PC-9 (cell line): ENCODE results near the gene WDR93. TPM values are rescaled to one million over a fixed set of nuclear protein-coding genes. Genes with fewer than 3 reads are reported as not detected.

Source experiments
- BruUV-seq: library from RNA; stranded (reverse); fragments of 400-500 nt; replicated peaks from 2 replicates; lab custom pipeline; 2021; lab: Mats Ljungman, UMichigan
- CTCF ChIA-PET: fragments of 300-600 bp; sonication (Branson Sonifier 250); formaldehyde crosslinking; loops from one replicate; lab custom pipeline; 2022; ENCODE audit warnings: antibody characterized with exemption; lab: Charles Lee
- POLR2A ChIA-PET: fragments of 300-600 bp; sonication (Branson Sonifier 250); formaldehyde crosslinking; loops from one replicate; lab custom pipeline; 2022; ENCODE audit warnings: antibody characterized with exemption; ENCODE audit not compliant: unreplicated experiment; lab: Charles Lee
- DNase-seq, 2 experiments: peaks; one replicate each; pipeline versions ENCODE4 v3.0.0 to v3.0.0-alpha.2; 2015 to 2022; ENCODE audit warnings: mixed read lengths in 1 of 2
- H2AFZ ChIP-seq: fragments of 200-600 bp; sonication (generic); 2 replicates; pipeline ENCODE4 v1.8.1; 2017; ENCODE audit warnings: antibody characterized with exemption
- H3F3A ChIP-seq: fragments of 200-600 bp; sonication (generic); 2 replicates; pipeline ENCODE4 v1.8.1; 2017; ENCODE audit warnings: antibody characterized with exemption, mild to moderate bottlenecking, low read depth; ENCODE audit not compliant: insufficient read depth
- H3K27ac ChIP-seq: fragments of 200-600 bp; sonication (generic); 2 replicates; pipeline ENCODE4 v1.6.1; 2016; ENCODE audit warnings: mixed run types
- H3K27me3 ChIP-seq: fragments of 200-600 bp; sonication (generic); 2 replicates; pipeline ENCODE4 v1.6.1; 2016; ENCODE audit warnings: low read depth, mixed run types; ENCODE audit not compliant: insufficient read depth
- H3K36me3 ChIP-seq: fragments of 200-600 bp; sonication (generic); 2 replicates; pipeline ENCODE4 v1.6.1; 2016; ENCODE audit warnings: low read depth, mixed run types
- H3K4me1 ChIP-seq: fragments of 200-600 bp; sonication (generic); replicated peaks from 2 replicates; pipeline ENCODE4 v1.6.1; 2016; ENCODE audit warnings: mixed run types; ENCODE audit not compliant: insufficient read depth
- H3K4me2 ChIP-seq: fragments of 200-600 bp; sonication (generic); 2 replicates; pipeline ENCODE4 v1.6.1; 2017; ENCODE audit warnings: mixed run types
- H3K4me3 ChIP-seq: fragments of 200-600 bp; sonication (generic); 2 replicates; pipeline ENCODE4 v1.6.1; 2016; ENCODE audit warnings: mixed run types
- H3K79me2 ChIP-seq: fragments of 200-600 bp; sonication (generic); 2 replicates; pipeline ENCODE4 v1.6.1; 2017; ENCODE audit warnings: low read depth, mixed run types
- H3K9me2 ChIP-seq: fragments of 200-600 bp; sonication (generic); 2 replicates; pipeline ENCODE4 v1.8.1; 2017; ENCODE audit warnings: mild to moderate bottlenecking; ENCODE audit not compliant: insufficient read depth
- H3K9me3 ChIP-seq: fragments of 200-600 bp; sonication (generic); 2 replicates; pipeline ENCODE4 v1.8.1; 2016; ENCODE audit warnings: low read depth; ENCODE audit not compliant: insufficient read depth
- H4K20me1 ChIP-seq: fragments of 200-600 bp; sonication (generic); 2 replicates; pipeline ENCODE4 v1.8.1; 2017; ENCODE audit not compliant: insufficient read depth
- CTCF ChIP-seq: fragments of 200-600 bp; sonication (generic); conservative IDR thresholded peaks from 2 replicates; pipeline ENCODE4 v1.6.1; 2017; ENCODE audit warnings: mixed run types, antibody characterized with exemption, mild to moderate bottlenecking, moderate library complexity
- EZH2 ChIP-seq: fragments of 200-600 bp; sonication (generic); IDR thresholded peaks from 2 replicates; pipeline ENCODE4 v1.8.0; 2017; ENCODE audit warnings: antibody characterized with exemption, low read depth
- intact Hi-C: fragments of 100-400 bp; cut with micrococcal nuclease; formaldehyde crosslinking; loops from one replicate; pipeline ENCODE4 v1.10.0; 2022; ENCODE audit not compliant: unreplicated experiment
- total RNA-seq: library from RNA; stranded (reverse); gene quantifications from 2 replicates; pipeline ENCODE4 v1.2.3, GENCODE V29; 2021

WDR93 gene
- total RNA-seq, 1 experiment from 2014 or later, result 1.8 TPM

DNA sequence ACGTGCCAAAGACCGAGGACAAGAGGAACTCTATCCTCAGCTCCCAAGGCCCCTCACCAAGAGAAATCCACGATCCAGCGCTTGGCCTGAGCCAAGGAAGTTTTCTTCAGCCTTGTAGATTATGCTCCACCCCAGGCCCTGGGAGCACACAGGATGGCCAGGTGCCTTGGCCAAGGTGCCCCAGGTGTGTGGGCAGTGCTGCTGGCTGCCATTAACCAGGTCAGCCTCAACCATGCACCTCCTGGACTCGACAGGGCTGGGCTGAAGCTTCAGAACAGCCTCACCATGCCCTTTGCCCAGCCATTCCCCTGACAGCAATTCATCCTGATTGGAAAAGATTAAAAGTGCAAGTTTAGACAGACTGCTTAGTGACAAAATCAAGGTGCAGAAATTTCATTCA is 71.3 kb downstream of the WDR93 start:
- peak in 1 of 2 experiments; percentile 41 for DNase-seq
- intact Hi-C loops, result loop anchor here (1.0 to 5.0 kb wide), 9 partner anchors 19 to 126 kb away; no protein-coding TSS in a partner anchor
- Histone ChIP-seq H3K36me3 (no peaks in the 10 kb centered on the region), H2AFZ (no peak overlapping the region), H3F3A (peaks cover 42% of the 10 kb centered on the region), H3K9me3 (no peaks in the 10 kb centered on the region), H3K79me2 (no peaks in the 10 kb centered on the region), H4K20me1 (no peaks in the 10 kb centered on the region), H3K4me2 (peak overlapping the region; percentile 54), H3K4me3 (no peak overlapping the region; the same call in 1 of the 2 replicates), H3K9me2 (peaks cover 4% of the 10 kb centered on the region; the same call in 1 of the 2 replicates), H3K27ac (peak overlapping the region; percentile 98), H3K4me1 (peaks cover 63% of the 10 kb centered on the region), H3K27me3 (no peaks in the 10 kb centered on the region)
- ChIA-PET CTCF (interaction anchor here (0.7 to 2.5 kb wide), 6 partner anchors 19 to 114 kb away, joined by 3 to 45 read pairs (median 8); no protein-coding TSS in a partner anchor), POLR2A (interaction anchor here (0.6 to 1.4 kb wide), 4 partner anchors 74 to 341 kb away, joined by 3 to 10 read pairs (median 6); partner anchors contain the start of genes AP3S2 and TICRR)
- TSS peak; percentile 86 for BruUV-seq
- TF ChIP-seq CTCF (no peak), EZH2 (no peak)

DNA sequence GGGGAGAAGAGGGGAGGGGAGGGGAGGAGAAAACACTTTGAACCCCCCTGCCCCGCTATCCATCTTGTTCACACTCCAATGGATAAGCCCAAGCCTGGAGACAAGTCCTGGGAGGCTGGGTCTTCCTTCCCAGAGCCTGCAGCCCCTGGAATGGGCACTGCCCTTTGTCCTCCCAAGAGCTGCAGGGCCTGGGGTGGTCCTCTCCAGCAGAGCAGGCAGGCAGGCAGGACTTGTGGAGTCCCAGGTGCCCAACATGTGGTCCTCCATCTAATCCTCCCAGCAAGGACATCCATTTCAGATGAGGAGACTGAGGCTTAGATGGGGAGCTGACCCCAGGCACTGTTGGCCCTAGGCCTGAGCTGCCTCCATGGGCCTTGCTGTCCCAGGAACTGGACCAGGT is 75.1 kb downstream of the WDR93 start:
- no peak overlapping the region for H3K4me3 ChIP-seq
- POLR2A ChIA-PET, result no interaction called here
- no peaks in the 10 kb centered on the region for H3K36me3 ChIP-seq

More for the DNA sequence above, 75.1 kb downstream of the WDR93 start:
- peak overlapping the region; percentile 86; the same call in 1 of the 2 replicates for H3K27ac ChIP-seq
- H3F3A ChIP-seq, result peaks cover 34% of the 10 kb centered on the region
- intact Hi-C loops, result no loop called here
- H4K20me1 ChIP-seq, result no peaks in the 10 kb centered on the region
- CTCF ChIA-PET, result interaction anchor here (0.6 kb wide), 1 partner anchor 606 kb away, joined by 3 read pairs; no protein-coding TSS in a partner anchor
- no peaks in the 10 kb centered on the region for H3K27me3 ChIP-seq
- no peaks in the 10 kb centered on the region for H3K9me3 ChIP-seq
- no TSS peak for BruUV-seq
- peaks cover 4% of the 10 kb centered on the region; the same call in 1 of the 2 replicates for H3K9me2 ChIP-seq
- peak overlapping the region; percentile 42 for H3K4me2 ChIP-seq
- peaks cover 81% of the 10 kb centered on the region for H3K4me1 ChIP-seq
- H2AFZ ChIP-seq, result no peak overlapping the region
- TF ChIP-seq CTCF (no peak), EZH2 (no peak)
- DNase-seq, result no peak
- H3K79me2 ChIP-seq, result no peaks in the 10 kb centered on the region
